ENCODE results near the gene PKP2. TPM values are rescaled to one million over a fixed set of nuclear protein-coding genes. Genes with fewer than 3 reads are reported as not detected.
"Not testable (repeated sequence)": the region's sequence is repeated elsewhere in the genome, so short reads cannot be mapped to it uniquely, and the experiment has no call there.

Gene PKP2
- total RNA-seq, 1 experiment from 2014 or later, result not detected

GRCh38 chr12:32881107-32881506 lies 15.5 kb downstream of the PKP2 start:
- Histone ChIP-seq H3K27ac (ENCODE audit: low read length) (no peak overlapping the region), H3K4me1 (ENCODE audit: low read length) (no peaks in the 10 kb centered on the region)

GRCh38 chr12:32879066-32879465 lies 17.5 kb downstream of the PKP2 start:
- DNase-seq; H4K20me1 ChIP-seq (ENCODE audit: insufficient read depth, low read depth, low read length); H3K4me1 ChIP-seq (ENCODE audit: low read length); H3K4me2 ChIP-seq (ENCODE audit: low read depth, low read length, poor library complexity, severe bottlenecking); H3K9me2 ChIP-seq (replicated peaks; ENCODE audit: insufficient read depth, low read length); H3K9ac ChIP-seq (ENCODE audit: low read length); H3K79me2 ChIP-seq (ENCODE audit: low read length); H3K9me3 ChIP-seq (ENCODE audit: low read length); H3K36me3 ChIP-seq (ENCODE audit: insufficient read depth, low read length); H3K4me3 ChIP-seq (ENCODE audit: low read length); H2AFZ ChIP-seq (ENCODE audit: low read length); H3K27ac ChIP-seq (ENCODE audit: low read length); H3K27me3 ChIP-seq (ENCODE audit: low read length): not testable (repeated sequence)

More at GRCh38 chr12:32881107-32881506, 15.5 kb downstream of the PKP2 start:
- no peaks in the 10 kb centered on the region for H3K79me2 ChIP-seq (ENCODE audit: low read length)
- no peak overlapping the region for H3K4me2 ChIP-seq (ENCODE audit: low read depth, low read length, poor library complexity, severe bottlenecking)
- no peak overlapping the region for H2AFZ ChIP-seq (ENCODE audit: low read length)
- DNase-seq, result no peak
- H3K36me3 ChIP-seq (ENCODE audit: insufficient read depth, low read length), result no peaks in the 10 kb centered on the region
- no peak overlapping the region for H3K4me3 ChIP-seq (ENCODE audit: low read length)
- H3K9me3 ChIP-seq (ENCODE audit: low read length), result no peaks in the 10 kb centered on the region
- no peaks in the 10 kb centered on the region for H3K9me2 ChIP-seq (replicated peaks; ENCODE audit: insufficient read depth, low read length)
- no peaks in the 10 kb centered on the region for H4K20me1 ChIP-seq (ENCODE audit: insufficient read depth, low read depth, low read length)
- H3K9ac ChIP-seq (ENCODE audit: low read length), result no peak overlapping the region
- no peaks in the 10 kb centered on the region for H3K27me3 ChIP-seq (ENCODE audit: low read length)

GRCh38 chr12:32877601-32878459 lies 18.7 kb downstream of the PKP2 start:
- Histone ChIP-seq H3K4me3 (ENCODE audit: low read length) (no peak overlapping the region), H3K79me2 (ENCODE audit: low read length) (no peaks in the 10 kb centered on the region), H3K4me2 (ENCODE audit: low read depth, low read length, poor library complexity, severe bottlenecking) (no peak overlapping the region), H3K9me2 (replicated peaks; ENCODE audit: insufficient read depth, low read length) (no peaks in the 10 kb centered on the region), H3K4me1 (ENCODE audit: low read length) (no peaks in the 10 kb centered on the region), H3K9ac (ENCODE audit: low read length) (no peak overlapping the region), H3K9me3 (ENCODE audit: low read length) (no peaks in the 10 kb centered on the region), H4K20me1 (ENCODE audit: insufficient read depth, low read depth, low read length) (no peaks in the 10 kb centered on the region), H2AFZ (ENCODE audit: low read length) (no peak overlapping the region), H3K27ac (ENCODE audit: low read length) (no peak overlapping the region), H3K36me3 (ENCODE audit: insufficient read depth, low read length) (no peaks in the 10 kb centered on the region), H3K27me3 (ENCODE audit: low read length) (no peaks in the 10 kb centered on the region)
- DNase-seq, result no peak

GRCh38 chr12:32876004-32876403 lies 20.6 kb downstream of the PKP2 start:
- Histone ChIP-seq H3K4me3 (ENCODE audit: low read length) (no peak overlapping the region), H3K4me2 (ENCODE audit: low read depth, low read length, poor library complexity, severe bottlenecking) (no peak overlapping the region), H3K9me2 (replicated peaks; ENCODE audit: insufficient read depth, low read length) (no peaks in the 10 kb centered on the region), H3K4me1 (ENCODE audit: low read length) (no peaks in the 10 kb centered on the region), H3K9me3 (ENCODE audit: low read length) (no peaks in the 10 kb centered on the region), H3K79me2 (ENCODE audit: low read length) (no peaks in the 10 kb centered on the region), H3K36me3 (ENCODE audit: insufficient read depth, low read length) (no peaks in the 10 kb centered on the region), H3K27me3 (ENCODE audit: low read length) (no peaks in the 10 kb centered on the region), H2AFZ (ENCODE audit: low read length) (no peak overlapping the region), H3K9ac (ENCODE audit: low read length) (no peak overlapping the region), H3K27ac (ENCODE audit: low read length) (no peak overlapping the region), H4K20me1 (ENCODE audit: insufficient read depth, low read depth, low read length) (no peaks in the 10 kb centered on the region)
- no peak for DNase-seq

GRCh38 chr12:32874975-32875374 lies 21.6 kb downstream of the PKP2 start:
- Histone ChIP-seq H3K4me2 (ENCODE audit: low read depth, low read length, poor library complexity, severe bottlenecking) (no peak overlapping the region), H3K36me3 (ENCODE audit: insufficient read depth, low read length) (no peaks in the 10 kb centered on the region), H3K4me1 (ENCODE audit: low read length) (no peaks in the 10 kb centered on the region), H3K27ac (ENCODE audit: low read length) (no peak overlapping the region), H3K4me3 (ENCODE audit: low read length) (no peak overlapping the region), H3K9me2 (replicated peaks; ENCODE audit: insufficient read depth, low read length) (no peaks in the 10 kb centered on the region), H3K27me3 (ENCODE audit: low read length) (no peaks in the 10 kb centered on the region), H3K9me3 (ENCODE audit: low read length) (no peaks in the 10 kb centered on the region), H3K9ac (ENCODE audit: low read length) (no peak overlapping the region), H2AFZ (ENCODE audit: low read length) (no peak overlapping the region), H4K20me1 (ENCODE audit: insufficient read depth, low read depth, low read length) (no peaks in the 10 kb centered on the region), H3K79me2 (ENCODE audit: low read length) (no peaks in the 10 kb centered on the region)
- no peak for DNase-seq

GRCh38 chr12:32874078-32874477 lies 22.5 kb downstream of the PKP2 start:
- Histone ChIP-seq H3K27me3 (ENCODE audit: low read length) (no peaks in the 10 kb centered on the region), H3K4me1 (ENCODE audit: low read length) (no peaks in the 10 kb centered on the region), H3K36me3 (ENCODE audit: insufficient read depth, low read length) (no peaks in the 10 kb centered on the region), H3K4me3 (ENCODE audit: low read length) (no peak overlapping the region), H3K4me2 (ENCODE audit: low read depth, low read length, poor library complexity, severe bottlenecking) (no peak overlapping the region), H2AFZ (ENCODE audit: low read length) (no peak overlapping the region), H4K20me1 (ENCODE audit: insufficient read depth, low read depth, low read length) (no peaks in the 10 kb centered on the region), H3K9ac (ENCODE audit: low read length) (no peak overlapping the region), H3K27ac (ENCODE audit: low read length) (no peak overlapping the region), H3K79me2 (ENCODE audit: low read length) (no peaks in the 10 kb centered on the region), H3K9me2 (replicated peaks; ENCODE audit: insufficient read depth, low read length) (no peaks in the 10 kb centered on the region), H3K9me3 (ENCODE audit: low read length) (no peaks in the 10 kb centered on the region)
- DNase-seq, result no peak

GRCh38 chr12:32872416-32872815 lies 24.2 kb downstream of the PKP2 start:
- not testable (repeated sequence) for H3K27me3 ChIP-seq (ENCODE audit: low read length); H2AFZ ChIP-seq (ENCODE audit: low read length); H3K9me2 ChIP-seq (replicated peaks; ENCODE audit: insufficient read depth, low read length); H4K20me1 ChIP-seq (ENCODE audit: insufficient read depth, low read depth, low read length); H3K4me1 ChIP-seq (ENCODE audit: low read length); H3K9me3 ChIP-seq (ENCODE audit: low read length); H3K4me2 ChIP-seq (ENCODE audit: low read depth, low read length, poor library complexity, severe bottlenecking); DNase-seq; H3K79me2 ChIP-seq (ENCODE audit: low read length); H3K9ac ChIP-seq (ENCODE audit: low read length); H3K36me3 ChIP-seq (ENCODE audit: insufficient read depth, low read length); H3K4me3 ChIP-seq (ENCODE audit: low read length); H3K27ac ChIP-seq (ENCODE audit: low read length)

- no peaks in the 10 kb centered on the region for H4K20me1 ChIP-seq (ENCODE audit: insufficient read depth, low read depth, low read length)
- H3K79me2 ChIP-seq (ENCODE audit: low read length), result no peaks in the 10 kb centered on the region
- no peaks in the 10 kb centered on the region for H3K4me1 ChIP-seq (ENCODE audit: low read length)
- no peaks in the 10 kb centered on the region for H3K36me3 ChIP-seq (ENCODE audit: insufficient read depth, low read length)
- DNase-seq, result no peak
- H3K27ac ChIP-seq (ENCODE audit: low read length), result no peak overlapping the region
- H3K9me3 ChIP-seq (ENCODE audit: low read length), result no peaks in the 10 kb centered on the region
- H3K27me3 ChIP-seq (ENCODE audit: low read length), result no peaks in the 10 kb centered on the region
- H3K9me2 ChIP-seq (replicated peaks; ENCODE audit: insufficient read depth, low read length), result no peaks in the 10 kb centered on the region
- no peak overlapping the region for H3K9ac ChIP-seq (ENCODE audit: low read length)
- H3K4me3 ChIP-seq (ENCODE audit: low read length), result no peak overlapping the region
- H2AFZ ChIP-seq (ENCODE audit: low read length), result no peak overlapping the region
- no peak overlapping the region for H3K4me2 ChIP-seq (ENCODE audit: low read depth, low read length, poor library complexity, severe bottlenecking)
Observed at GRCh38 chr12:32870716-32871115, 25.9 kb downstream of the PKP2 start.

All from Karpas-422 (cell line).